GM19240 (cell line): ENCODE measurements around the gene TOP3B.

Experiments
- DNase-seq: peaks from one replicate; pipeline ENCODE4 v3.0.0; 2011; ENCODE audit warnings: low spot score; ENCODE audit not compliant: insufficient read length

TOP3B gene

DNA sequence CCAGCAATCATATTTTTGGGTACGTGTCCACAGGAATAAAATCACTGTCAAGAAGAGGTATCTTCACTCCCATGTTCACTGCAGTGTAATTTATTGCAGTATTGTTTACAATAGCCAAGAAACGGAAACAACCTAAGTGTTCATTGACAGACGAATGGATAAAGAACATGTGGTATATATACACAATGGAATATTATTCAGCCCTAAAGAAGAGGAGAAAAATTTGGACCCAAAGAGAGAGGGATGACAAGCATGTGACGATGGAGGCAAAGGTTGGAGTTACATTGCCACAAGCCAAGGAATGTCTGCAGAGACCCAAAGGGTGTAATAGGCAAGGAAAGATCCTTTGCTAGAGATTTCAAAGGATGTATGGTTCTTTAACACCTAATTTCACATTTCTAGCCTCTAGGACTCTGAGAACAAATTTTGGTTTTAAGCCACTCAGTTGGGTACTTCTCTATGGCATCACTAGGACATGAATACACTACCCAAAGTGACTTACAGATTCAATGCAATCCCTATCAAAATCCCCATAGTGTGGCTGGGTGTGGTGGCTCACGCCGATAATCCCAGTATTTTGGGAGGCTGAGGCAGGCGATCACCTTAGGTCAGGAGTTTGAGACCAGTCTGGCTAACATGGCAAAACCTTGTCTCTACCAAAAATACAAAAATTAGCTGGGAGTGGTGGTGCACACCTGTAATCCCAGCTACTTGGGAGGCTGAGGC, 31.1 kb upstream of the TOP3B start:
- no peak for DNase-seq

DNA sequence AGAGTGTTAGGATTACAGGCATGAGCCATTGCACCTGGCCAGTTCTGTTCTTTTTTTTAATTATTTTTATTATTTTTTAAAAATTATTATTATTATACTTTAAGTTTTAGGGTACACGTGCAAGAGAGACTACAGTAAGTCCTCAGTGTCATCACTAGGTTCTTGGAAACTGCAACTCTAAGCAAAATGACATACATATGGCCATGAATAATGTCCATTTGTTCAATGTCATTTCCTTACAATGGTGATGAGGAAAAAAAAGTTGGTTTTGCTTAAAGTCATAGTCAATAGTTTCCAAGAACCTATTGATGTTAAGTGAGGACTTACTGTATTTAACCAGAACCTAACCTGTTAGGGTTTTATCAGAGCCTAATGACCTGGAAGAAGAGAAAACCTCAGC, 29.4 kb upstream of the TOP3B start:
- no peak for DNase-seq

DNA sequence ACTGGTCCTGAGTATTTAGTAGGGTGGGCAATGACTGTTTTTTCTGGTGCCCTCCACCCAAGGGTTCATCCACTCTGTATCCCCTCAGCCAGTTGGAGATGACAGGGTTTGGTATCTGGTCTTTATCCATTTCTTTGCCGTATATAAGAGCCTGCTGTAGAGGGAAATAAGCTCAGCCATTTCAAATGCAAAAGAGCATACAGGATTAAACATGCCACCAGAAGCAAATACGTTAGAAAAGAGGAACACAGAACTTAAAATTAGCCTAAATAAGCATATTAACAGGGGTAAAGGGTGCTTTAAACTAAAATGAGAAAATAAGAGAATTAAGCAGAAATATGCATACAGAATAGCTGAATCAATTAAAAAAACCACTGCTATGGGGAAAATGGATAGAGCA, 27.8 kb upstream of the TOP3B start:
- DNase-seq: no peak

DNA sequence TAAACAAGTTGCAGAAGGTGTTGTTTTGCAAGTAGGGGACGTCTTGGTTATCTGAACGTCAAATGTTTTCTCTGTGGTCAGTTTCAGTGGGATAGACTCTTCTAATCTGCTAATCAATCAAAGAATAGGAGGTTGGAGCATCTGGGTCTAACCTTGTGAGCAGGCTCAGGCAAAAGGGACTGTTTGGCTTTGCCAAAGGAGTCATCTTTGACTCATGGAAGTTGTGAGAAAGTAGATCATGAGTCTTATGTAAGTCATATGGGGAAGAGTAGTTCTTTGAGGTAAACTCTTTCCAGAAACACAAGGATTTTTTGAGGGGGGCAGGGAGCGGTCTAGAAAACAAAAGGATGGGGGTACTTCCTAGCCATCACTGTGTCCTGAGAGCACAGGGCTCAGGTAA, 27.1 kb upstream of the TOP3B start:
- no peak for DNase-seq

DNA sequence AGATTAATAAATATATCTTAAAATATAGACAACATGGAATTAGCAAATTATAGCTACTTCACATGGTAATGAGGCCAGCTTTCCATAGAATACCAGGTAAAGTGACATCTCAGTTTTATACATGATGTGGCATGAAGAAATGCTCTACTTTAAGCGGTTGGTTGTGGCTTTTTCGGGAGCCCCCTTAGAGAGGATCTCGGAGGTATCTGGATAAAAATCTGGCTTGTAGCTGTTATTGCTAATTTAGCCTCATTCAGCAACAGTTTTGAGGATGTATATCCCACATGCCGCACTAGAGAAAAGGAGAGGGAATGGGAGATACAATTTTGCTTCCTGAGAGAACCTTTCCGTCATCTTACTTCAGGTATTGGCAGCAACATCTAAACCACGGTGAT, 24.0 kb upstream of the TOP3B start:
- DNase-seq: no peak

DNA sequence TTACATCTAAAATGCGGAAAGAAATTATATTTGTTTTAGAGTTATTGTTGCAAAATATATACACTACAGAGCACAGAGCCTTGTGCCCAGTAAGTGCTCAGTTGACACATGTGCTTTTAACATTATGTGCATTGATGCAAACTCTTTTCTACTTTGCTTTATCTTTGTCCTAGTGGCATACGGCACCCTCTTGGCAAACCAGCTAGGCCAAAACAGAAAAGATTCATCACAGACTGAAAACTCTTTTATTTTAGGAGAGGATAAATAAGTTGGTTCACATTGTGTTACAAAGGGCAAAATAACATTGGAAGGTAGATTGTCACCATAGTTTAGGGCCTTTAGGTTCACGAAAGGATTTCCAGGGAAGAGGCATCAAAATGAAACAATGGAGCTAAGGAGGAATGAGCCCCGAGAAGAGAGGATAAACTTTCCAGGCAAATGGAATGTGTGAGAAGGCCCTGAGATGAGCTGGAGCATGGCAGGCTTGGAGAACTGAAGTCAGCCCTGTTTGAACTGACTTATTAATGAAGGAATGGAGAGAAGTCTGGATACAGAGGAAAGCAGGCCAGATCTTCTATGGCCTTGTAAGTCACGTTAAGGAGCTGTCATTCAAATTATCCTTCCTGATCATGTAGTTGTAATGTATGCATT, 23.5 kb upstream of the TOP3B start:
- DNase-seq: no peak

DNA sequence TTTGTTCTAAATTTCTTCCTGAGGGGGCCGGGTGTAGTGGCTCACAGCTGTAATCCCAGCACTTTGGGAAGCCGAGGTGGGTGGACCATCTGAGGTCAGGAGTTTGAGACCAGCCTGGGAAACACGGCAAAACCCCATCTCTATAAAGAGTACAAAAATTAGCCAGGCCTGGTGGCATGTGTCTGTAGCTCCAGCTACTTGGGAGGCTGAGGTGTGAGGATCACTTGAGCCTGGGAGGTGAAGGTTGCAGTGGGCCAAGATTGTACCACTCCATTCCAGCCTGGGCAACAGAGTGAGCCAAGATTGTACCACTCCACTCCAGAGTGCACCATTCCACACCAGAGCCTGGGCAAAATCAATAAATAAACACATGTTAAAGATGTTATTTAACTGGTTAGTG, 20.6 kb upstream of the TOP3B start:
- DNase-seq: no peak

DNA sequence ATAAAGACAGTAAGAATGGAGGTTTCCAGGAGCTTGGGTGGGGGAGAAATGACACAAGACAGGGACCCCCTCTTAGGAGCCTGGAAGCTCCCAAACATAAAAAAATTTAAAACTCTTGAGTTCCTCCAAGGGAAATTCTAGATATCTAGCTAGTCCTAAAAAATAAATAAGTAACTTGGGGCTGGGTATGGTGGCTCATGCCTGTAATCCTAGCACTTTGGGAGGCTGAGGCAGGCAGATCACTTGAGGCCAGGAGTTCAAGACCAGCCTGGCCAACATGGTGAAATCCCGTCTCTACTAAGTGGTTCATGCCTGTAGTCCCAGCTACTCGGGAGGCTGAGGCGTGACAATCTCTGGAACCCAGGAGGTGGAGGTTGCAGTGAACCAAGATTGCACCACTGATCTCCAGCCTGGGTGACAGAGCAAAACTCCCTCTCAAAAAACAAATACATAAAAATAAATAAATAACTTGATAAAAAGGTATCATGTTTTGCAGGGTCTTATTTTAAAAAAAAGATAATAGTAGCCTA, 20.0 kb upstream of the TOP3B start:
- no peak for DNase-seq

DNA sequence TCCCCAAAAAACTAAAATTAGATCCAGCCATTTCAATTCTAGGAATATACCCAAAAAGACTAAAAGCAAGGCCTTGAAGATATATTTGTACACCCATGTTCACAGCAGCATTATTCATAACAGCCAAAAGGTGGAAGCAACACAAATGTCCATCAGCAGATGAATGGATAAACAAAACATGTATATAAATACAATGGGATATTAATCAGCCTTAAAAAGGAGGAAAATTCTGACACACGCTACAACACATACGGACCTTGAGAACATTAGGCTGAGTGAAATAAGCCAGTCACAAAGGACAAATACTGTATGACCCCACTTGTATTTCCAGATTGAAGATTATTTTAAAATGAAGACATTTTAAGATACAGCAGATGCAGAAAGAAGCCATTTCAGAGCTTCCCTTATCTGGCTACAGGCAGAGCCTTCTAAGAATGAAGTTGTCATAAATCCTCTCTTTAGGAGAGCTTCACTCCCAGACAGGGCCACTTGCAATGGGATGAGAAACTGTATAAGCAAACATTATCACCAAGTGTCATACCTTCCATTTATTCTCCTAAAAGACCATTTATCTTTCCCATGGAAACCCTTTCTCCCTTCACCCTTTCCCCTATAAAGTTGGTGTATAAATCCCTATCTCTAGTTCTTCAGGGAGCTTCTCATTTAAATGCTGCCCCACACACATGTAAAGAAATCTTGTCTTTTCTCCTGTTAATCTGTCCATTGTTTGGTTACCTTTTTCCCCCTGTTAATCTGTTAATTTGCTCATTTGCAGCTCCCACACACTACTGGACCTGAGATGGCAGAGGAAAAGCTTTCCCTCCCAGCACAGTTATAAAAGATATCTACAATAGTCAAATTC, 19.3 kb upstream of the TOP3B start:
- no peak for DNase-seq

DNA sequence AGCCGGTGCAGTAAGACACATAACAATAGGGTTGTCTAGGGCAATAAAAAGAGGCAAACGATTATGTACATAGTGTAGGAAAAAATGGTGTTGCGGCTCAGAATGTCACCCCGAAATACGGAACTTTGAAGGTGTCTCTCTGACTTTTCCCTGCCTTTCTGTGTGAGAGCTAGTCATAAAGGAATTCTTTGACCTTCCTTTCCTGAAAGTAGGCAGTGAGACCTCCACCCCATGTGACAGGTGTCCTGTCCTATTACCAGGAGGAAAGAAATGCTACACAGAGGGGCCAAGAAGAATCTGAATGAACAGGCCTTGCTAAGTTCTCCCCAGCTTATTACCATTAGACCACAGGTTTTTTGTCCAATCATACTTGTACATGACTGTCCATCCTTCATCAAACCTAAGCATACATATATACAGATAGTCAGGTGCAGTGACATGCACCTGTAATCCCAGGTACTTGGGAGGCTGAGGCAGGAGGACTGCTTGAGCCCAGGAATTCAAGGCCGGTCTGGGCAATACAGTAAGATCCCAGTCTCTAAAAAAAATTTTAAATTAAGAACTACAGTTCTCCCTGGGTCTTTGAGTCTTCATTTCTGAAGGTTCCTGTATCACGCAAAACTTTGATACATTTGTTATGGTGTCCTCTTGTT, 16.1 kb upstream of the TOP3B start:
- no peak for DNase-seq

DNA sequence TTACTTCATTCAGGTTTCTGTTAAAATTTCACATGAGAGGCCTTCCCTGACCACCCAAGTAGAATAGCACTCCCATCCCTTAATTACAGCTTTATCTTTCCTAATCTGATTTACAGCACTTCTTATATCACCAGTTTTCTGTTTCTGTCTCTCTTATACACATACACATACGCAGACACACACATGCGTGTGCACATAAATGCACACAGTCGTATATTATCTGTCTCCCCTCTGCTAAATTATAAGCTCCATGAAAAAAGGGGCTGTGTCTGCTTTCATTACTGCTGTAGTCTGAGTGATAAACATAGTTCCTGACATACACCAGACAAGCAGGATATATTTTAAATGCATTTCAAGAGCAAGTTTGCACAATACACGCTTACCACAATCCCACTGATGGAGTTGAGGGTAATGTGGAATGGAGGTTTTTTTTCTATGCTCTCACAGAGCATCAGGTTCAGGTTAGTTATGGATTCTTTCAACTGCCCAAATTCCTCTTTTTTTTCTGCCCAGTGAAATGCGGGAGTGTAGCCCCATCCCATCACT, 13.7 kb upstream of the TOP3B start:
- DNase-seq: no peak

DNA sequence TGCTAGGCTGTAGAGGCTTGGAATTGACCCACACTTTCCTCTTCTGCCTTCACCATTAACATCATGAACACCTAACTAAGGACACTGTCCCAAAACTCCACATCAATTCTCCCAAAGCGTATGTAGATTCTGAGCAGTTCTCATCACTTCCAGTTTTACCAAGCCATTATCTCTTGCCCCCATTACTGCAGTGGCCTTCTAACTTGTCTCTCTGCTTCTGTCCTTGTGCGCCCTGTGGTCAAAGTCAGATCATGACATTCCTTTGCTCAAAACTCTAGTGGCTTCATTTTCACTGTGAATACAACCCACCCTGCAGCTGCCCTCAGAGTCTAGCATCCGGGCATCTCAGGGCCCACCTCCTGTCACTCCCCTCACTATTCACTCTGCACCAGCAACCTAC, 13.1 kb upstream of the TOP3B start:
- DNase-seq: no peak

DNA sequence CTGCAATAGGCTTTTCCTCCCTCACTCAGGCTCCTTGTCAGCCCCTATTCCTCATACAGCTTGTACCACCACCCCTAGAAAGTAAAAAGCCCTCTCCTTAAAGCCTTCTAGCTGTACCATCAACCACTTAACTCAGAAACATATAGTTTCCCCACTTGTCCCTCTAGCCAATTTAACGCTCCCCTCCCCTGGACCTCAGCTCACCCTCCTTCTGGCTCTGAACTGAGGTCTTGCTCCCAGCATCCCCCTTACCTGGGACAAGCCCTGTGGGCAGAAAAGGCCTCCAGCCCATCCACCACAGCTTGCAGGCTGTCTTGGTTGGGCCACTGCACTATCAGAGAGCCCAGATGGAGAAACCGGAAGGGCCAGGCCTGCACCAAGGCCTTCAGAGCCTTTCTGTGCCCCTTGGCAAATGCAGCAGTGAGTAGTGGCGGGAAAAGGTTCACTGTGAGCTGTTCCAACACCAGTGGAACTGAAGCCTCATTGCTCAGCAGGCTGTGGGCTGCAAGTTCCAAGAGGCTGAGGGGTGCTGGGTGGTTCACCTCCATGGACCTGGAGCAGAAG, 12.4 kb upstream of the TOP3B start:
- DNase-seq: no peak

DNA sequence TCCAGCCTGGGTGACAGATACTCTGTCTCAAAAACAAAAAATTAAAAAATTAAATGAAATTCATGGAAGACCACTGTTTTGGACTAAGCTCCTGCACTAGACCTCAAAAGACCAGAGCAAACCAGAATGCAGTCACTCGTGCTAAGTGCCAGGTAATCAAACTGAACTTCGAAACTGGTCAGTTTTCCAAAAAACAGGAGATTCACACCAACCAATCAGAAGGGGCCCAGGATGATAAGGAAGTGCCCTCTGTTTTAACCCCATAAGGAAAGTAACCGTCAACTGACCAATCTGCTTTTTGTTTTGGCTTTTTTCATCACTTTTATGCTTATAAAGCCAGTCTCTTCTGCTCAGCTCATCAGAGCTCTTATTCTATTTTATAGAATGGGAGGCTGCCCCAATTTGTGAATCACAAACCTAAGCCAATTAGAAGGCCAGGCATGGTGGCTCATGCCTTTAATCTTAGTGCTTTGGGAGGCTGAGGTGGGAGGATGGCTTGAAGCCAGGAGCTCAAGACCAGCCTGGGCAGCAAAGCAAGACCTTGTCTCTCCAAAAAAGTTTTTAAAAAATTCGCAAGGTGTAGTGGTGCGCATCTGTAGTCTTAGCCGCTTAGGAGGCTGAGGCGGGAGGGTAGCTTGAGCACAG, 10.1 kb upstream of the TOP3B start:
- DNase-seq: no peak

DNA sequence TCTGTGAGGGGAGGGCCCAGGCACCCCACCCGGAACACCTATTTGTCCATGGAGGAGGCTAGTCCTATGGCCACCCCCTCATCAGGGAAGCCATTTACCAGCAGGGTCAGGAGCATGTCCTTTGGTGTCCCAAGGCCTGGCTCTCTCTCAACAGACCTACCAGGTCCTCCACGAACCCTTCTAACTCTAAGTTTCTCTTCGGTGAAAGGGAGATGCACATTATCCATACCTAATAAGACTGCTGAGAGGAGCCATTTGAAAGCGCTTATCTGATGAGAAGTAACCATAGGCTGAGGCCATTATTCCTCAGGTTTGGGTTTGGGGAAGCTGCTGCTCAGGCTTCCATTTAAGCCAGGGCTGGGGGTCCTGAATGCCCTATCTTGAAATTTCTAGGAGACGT, 9.2 kb upstream of the TOP3B start:
- DNase-seq: no peak

DNA sequence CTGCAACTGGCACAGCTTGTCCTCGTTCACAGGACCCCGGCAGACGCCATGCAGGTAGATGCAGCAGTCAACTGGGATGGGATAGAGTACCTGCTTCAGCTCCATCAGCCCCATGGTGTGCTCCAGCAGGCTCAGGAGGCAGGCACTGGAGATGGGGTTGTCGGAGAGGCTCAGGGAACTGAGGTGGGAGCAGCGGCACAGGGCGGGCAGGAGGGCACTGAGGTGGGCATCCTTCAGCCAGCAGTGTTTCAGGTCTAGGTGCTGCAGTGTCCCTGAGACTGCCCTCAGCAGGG, 8.7 kb upstream of the TOP3B start:
- no peak for DNase-seq

DNA sequence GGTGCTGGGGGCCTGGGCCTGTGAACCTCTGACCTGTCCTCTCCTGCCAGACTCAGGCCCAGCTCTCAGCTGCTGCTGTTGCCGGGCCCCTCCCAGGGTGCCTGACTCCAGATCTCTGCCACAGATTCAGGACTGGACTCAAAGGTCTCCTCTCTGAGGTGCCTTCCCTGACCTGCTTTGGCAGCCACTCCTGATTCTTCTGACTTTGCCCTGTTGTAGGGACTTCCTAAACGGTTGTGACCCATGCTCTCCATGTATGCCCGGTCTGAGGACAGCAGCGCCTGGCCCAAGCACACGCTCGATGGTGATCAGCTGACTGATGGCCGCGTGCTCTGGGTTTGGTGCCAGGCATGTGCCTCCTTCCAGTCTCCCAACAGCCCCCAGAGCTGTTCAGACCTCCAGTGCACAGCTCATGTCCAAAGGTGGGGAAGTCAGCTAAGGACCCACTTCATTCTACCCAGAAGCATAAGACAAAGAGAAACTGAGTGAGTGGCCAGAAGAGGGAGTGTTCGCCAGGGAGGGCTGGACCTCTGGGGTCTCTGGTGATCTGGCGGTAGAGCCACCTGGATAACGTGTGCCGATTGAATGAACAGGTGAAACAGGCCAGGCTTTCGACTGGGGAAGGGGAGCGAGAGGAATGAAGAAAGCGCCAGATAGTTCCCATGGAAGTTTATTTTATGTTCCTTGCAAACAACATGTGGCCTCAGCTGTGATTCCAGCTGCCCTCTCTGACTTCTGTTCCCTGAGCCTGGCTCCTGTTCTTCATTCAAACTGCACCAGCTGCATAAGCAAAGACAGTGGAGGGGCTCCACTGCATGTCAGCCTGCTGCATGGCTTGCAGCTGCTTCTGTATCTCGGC, 8.1 kb upstream of the TOP3B start:
- no peak for DNase-seq

DNA sequence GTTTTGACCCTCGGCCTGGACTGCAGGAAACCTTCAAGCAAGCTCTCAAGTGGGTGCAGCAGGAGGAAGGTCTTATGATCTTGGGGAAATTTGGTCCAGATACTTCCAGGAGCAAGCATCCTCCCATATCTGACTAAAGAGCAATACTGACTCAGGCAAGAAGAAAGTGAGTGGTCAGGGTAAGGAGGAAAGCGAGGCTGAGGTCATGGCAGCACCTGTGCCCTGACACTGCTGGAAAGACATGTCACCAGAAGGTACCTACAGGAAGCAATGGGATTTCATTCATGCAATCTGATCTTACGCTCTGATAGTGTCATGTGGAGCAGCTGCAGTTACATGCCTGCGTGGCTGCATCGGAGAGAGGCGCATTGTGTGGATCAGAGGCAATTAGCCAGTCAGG, 6.5 kb upstream of the TOP3B start:
- no peak for DNase-seq

DNA sequence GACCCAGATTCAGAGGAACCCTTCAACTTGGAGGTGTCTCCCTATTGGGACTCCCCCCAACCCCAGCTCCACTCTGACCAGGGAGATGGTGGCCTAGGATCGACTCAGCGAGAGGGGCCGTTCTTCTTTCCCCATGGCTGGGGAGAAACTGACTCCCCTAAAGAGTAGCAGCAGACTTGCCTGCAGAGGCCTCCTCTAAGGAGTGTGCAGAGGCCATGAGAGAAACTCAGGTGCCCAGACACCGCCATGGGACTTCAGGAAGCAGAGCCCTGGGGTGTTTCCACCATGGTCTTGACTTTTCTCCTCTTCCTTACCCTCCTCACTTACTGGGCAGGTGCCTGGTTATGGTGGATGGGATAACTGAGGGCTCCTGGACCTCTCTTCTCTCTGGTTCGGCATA, 2.6 kb upstream of the TOP3B start:
- no peak for DNase-seq

DNA sequence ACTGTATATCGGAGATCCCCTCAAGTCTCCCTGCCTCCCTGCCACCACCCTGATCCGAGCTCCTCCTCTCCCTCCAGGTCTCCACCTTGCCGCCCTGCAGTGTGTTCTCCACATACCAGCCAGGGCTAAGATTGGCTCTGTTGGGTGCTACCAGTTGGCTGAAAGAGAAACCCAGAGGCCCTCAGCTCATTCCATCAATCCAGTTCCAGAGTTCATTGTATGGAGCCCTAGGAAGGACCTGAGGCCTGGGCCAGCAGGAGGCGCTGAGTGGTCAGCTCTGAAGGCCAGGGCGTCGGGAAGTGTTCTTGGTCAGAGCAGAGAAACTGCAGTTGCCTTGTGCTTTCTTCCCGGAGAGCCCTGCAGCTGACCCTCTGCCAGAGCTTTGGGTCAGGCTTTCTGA, 2.2 kb upstream of the TOP3B start:
- no peak for DNase-seq
